HEK293 (cell line): ENCODE results near the gene EVI5.

Experiments used
- ATF2 ChIP-seq: fragments of 450-650 bp; formaldehyde crosslinking; IDR thresholded peaks from 2 replicates; pipeline ENCODE4 v1.5.1; 2016; ENCODE audit warnings: missing biosample characterization, missing genetic modification characterization, low read depth
- CTCF ChIP-seq: fragments of 450-650 bp; formaldehyde crosslinking; IDR thresholded peaks from 2 replicates; pipeline ENCODE4 v1.5.1; 2016; ENCODE audit warnings: missing biosample characterization, missing genetic modification characterization
- KLF17 ChIP-seq: fragments of 450-650 bp; formaldehyde crosslinking; IDR thresholded peaks from 2 replicates; pipeline ENCODE4 v1.5.1; 2016; ENCODE audit warnings: missing biosample characterization, missing genetic modification characterization
- PRDM2 ChIP-seq: fragments of 450-650 bp; formaldehyde crosslinking; IDR thresholded peaks from 2 replicates; pipeline ENCODE4 v1.5.1; 2016; ENCODE audit warnings: missing biosample characterization, missing genetic modification characterization, borderline replicate concordance
- SP3 ChIP-seq: fragments of 450-650 bp; formaldehyde crosslinking; IDR thresholded peaks from 2 replicates; pipeline ENCODE4 v1.5.1; 2016; ENCODE audit warnings: missing biosample characterization, missing genetic modification characterization
- ZNF175 ChIP-seq: fragments of 450-650 bp; formaldehyde crosslinking; IDR thresholded peaks from 2 replicates; pipeline ENCODE4 v1.5.1; 2016; ENCODE audit warnings: missing biosample characterization, missing genetic modification characterization
- ZNF18 ChIP-seq: fragments of 450-650 bp; formaldehyde crosslinking; IDR thresholded peaks from 2 replicates; pipeline ENCODE4 v1.5.1; 2016; ENCODE audit warnings: missing biosample characterization, missing genetic modification characterization
- ZNF274 ChIP-seq, 2 experiments: fragments of 200-500 bp in 1 of 2; fragments of 450-650 bp in 1 of 2; sonication (Bioruptor generic) in 1 of 2; formaldehyde crosslinking in 1 of 2; IDR thresholded peaks; 2 replicates each; pipeline versions ENCODE4 v1.5.1 to v1.6.1; 2014 to 2016; ENCODE audit warnings: borderline replicate concordance in 1 of 2, inconsistent platforms in 1 of 2, low read length in 1 of 2, missing biosample characterization in 1 of 2, missing genetic modification characterization in 1 of 2
- ZNF449 ChIP-seq: fragments of 450-650 bp; formaldehyde crosslinking; IDR thresholded peaks from 2 replicates; pipeline ENCODE4 v1.5.1; 2017; ENCODE audit warnings: missing biosample characterization, mild to moderate bottlenecking, missing genetic modification characterization, moderate library complexity
- ZNF488 ChIP-seq: fragments of 450-650 bp; formaldehyde crosslinking; IDR thresholded peaks from 2 replicates; pipeline ENCODE4 v1.5.1; 2016; ENCODE audit warnings: missing biosample characterization, missing genetic modification characterization
- ZNF571 ChIP-seq: fragments of 450-650 bp; formaldehyde crosslinking; IDR thresholded peaks from 2 replicates; pipeline ENCODE4 v1.5.0; 2017; ENCODE audit warnings: missing biosample characterization, missing genetic modification characterization
- ZNF639 ChIP-seq: fragments of 450-650 bp; formaldehyde crosslinking; IDR thresholded peaks from 2 replicates; pipeline ENCODE4 v1.5.1; 2016; ENCODE audit warnings: missing biosample characterization, missing genetic modification characterization
- ZNF677 ChIP-seq: fragments of 450-650 bp; IDR thresholded peaks from 2 replicates; pipeline ENCODE4 v1.5.0; 2018; ENCODE audit warnings: missing biosample characterization, mild to moderate bottlenecking, missing genetic modification characterization, moderate library complexity
- ZNF830 ChIP-seq: fragments of 450-650 bp; IDR thresholded peaks from 2 replicates; pipeline ENCODE4 v1.5.0; 2018; ENCODE audit warnings: missing biosample characterization, missing genetic modification characterization, low read depth, mild to moderate bottlenecking, moderate library complexity

- no peak for TF ChIP-seq ZNF488 (tag by site-specific recombination)
- no peak for TF ChIP-seq CTCF
- TF ChIP-seq ZNF830 (tag by site-specific recombination), result no peak
- no peak for TF ChIP-seq PRDM2
- no peak for TF ChIP-seq ZNF571 (tag by site-specific recombination)
- no peak for TF ChIP-seq ZNF677 (tag by site-specific recombination)
- no peak for TF ChIP-seq ZNF175 (tag by site-specific recombination)
- TF ChIP-seq ATF2 (tag by site-specific recombination), result no peak
- TF ChIP-seq KLF17 (tag by site-specific recombination), result no peak
- no peak for TF ChIP-seq ZNF18 (tag by site-specific recombination)
- TF ChIP-seq ZNF274 (IDR thresholded peaks at IDR 0.05; ENCODE audit: low read length), result no peak
- no peak for TF ChIP-seq ZNF274 (tag by site-specific recombination; IDR thresholded peaks at IDR 0.05; ENCODE audit: borderline replicate concordance)
- no peak for TF ChIP-seq SP3 (tag by site-specific recombination)
- TF ChIP-seq ZNF449 (tag by site-specific recombination), result no peak
- no peak for TF ChIP-seq ZNF639 (tag by site-specific recombination)
These were observed 30.2 kb downstream of the EVI5 start for GRCh38 chr1:92754719-92755050.
